Measurements from ENCODE around the gene ARHGEF2.

Gene ARHGEF2

GRCh38 chr1:155978325-155978972 lies at the start of gene ARHGEF2:
Gene ARHGEF2, minus strand, starts transcription at chr1:155978547. Its CDS starts 120 bp downstream, at chr1:155978427.
- Histone ChIP-seq H3K36me3 (ENCODE audit: control insufficient read depth, insufficient read depth, low read length, severe bottlenecking) (peaks cover 9% of the 10 kb centered on the region), H3K27me3 (replicated peaks; ENCODE audit: control insufficient read depth, insufficient read depth, low read length) (no peaks in the 10 kb centered on the region), H3K9me3 (ENCODE audit: control insufficient read depth, low read length) (no peaks in the 10 kb centered on the region), H3K4me3 (ENCODE audit: low read length) (peak within 1 kb of the TSS; percentile 88), H3K4me1 (ENCODE audit: control insufficient read depth, insufficient read depth, low read length) (peaks cover 74% of the 10 kb centered on the region), H3K9ac (ENCODE audit: low read length) (peak within 1 kb of the TSS; percentile 97)
- peak; percentile 73 for DNase-seq (ENCODE audit: low read depth)

DNA sequence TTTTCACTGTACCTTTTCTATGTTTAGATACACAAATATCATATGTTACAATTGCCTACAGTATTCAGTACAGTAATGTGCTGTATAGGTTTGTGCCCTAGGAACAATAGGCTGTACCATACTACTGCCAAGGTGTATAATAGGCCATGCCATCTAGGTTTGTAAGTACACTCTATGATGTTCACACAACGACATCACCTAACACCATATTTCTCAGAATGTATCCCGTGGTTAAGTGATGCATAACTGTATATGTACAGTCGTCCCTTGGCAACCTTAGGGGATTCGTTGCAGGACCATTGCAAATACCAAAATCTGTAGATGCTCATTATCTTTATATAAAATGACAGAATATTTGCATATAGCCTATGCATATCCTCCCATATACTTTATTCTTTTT lies 48.2 kb upstream of the ARHGEF2 start:
- Histone ChIP-seq H3K4me1 (ENCODE audit: control insufficient read depth, insufficient read depth, low read length) (no peaks in the 10 kb centered on the region), H3K4me3 (ENCODE audit: low read length) (no peak overlapping the region), H3K9ac (ENCODE audit: low read length) (no peak overlapping the region), H3K36me3 (ENCODE audit: control insufficient read depth, insufficient read depth, low read length, severe bottlenecking) (no peaks in the 10 kb centered on the region), H3K9me3 (ENCODE audit: control insufficient read depth, low read length) (no peaks in the 10 kb centered on the region), H3K27me3 (replicated peaks; ENCODE audit: control insufficient read depth, insufficient read depth, low read length) (no peaks in the 10 kb centered on the region)
- DNase-seq (ENCODE audit: low read depth), result no peak

DNA sequence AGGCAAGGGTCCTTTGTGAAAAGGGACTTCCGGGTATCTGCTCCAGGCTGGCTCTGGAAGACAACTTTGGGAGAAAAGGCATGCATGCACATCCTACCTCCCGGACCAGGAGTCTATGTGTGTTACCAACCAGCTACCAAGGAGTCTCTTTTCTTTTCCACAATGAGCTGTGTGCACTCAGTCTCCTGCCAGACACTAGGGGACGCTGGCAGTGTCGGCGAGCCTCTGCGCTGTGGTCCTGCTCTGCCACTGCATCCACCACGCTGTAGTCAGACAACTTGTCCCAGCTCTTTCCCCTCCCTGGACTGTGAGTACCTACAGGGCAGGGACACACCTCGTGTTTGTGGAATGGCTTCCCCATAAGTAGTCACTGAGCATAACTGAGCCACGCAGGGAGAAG lies 47.5 kb upstream of the ARHGEF2 start:
- DNase-seq (ENCODE audit: low read depth), result peak; percentile 61
- Histone ChIP-seq H3K9ac (ENCODE audit: low read length) (no peak overlapping the region), H3K4me3 (ENCODE audit: low read length) (no peak overlapping the region), H3K9me3 (ENCODE audit: control insufficient read depth, low read length) (no peaks in the 10 kb centered on the region), H3K27me3 (replicated peaks; ENCODE audit: control insufficient read depth, insufficient read depth, low read length) (no peaks in the 10 kb centered on the region), H3K4me1 (ENCODE audit: control insufficient read depth, insufficient read depth, low read length) (no peaks in the 10 kb centered on the region), H3K36me3 (ENCODE audit: control insufficient read depth, insufficient read depth, low read length, severe bottlenecking) (no peaks in the 10 kb centered on the region)

DNA sequence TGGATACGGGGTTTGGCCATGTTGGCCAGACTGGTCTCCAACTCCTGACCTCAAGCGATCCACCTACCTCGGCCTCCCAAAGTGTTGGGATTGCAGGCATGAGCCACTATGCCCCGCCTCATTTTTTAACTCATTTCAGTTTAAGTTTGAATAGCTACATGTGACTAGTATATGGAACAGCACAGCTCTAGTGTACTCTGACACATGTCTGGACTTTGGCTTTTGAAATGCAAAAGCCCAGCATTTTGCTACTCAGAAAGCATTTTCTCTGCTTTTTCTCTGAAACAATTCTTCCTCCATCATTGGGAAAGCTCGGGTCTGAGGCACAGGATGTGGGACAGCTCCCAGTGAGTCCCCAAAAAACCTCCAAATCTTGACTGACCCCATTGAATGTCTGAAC lies 46.5 kb upstream of the ARHGEF2 start:
- no peak overlapping the region for H3K4me3 ChIP-seq (ENCODE audit: low read length)
- no peak overlapping the region for H3K9ac ChIP-seq (ENCODE audit: low read length)
- no peaks in the 10 kb centered on the region for H3K9me3 ChIP-seq (ENCODE audit: control insufficient read depth, low read length)
- H3K4me1 ChIP-seq (ENCODE audit: control insufficient read depth, insufficient read depth, low read length), result peaks cover 2% of the 10 kb centered on the region
- no peaks in the 10 kb centered on the region for H3K36me3 ChIP-seq (ENCODE audit: control insufficient read depth, insufficient read depth, low read length, severe bottlenecking)
- no peak for DNase-seq (ENCODE audit: low read depth)
- H3K27me3 ChIP-seq (replicated peaks; ENCODE audit: control insufficient read depth, insufficient read depth, low read length), result no peaks in the 10 kb centered on the region

- no peak for DNase-seq (ENCODE audit: low read depth)
- no peaks in the 10 kb centered on the region for H3K9me3 ChIP-seq (ENCODE audit: control insufficient read depth, low read length)
- H3K9ac ChIP-seq (ENCODE audit: low read length), result no peak overlapping the region
- H3K27me3 ChIP-seq (replicated peaks; ENCODE audit: control insufficient read depth, insufficient read depth, low read length), result no peaks in the 10 kb centered on the region
- H3K36me3 ChIP-seq (ENCODE audit: control insufficient read depth, insufficient read depth, low read length, severe bottlenecking), result peaks cover 15% of the 10 kb centered on the region
- H3K4me1 ChIP-seq (ENCODE audit: control insufficient read depth, insufficient read depth, low read length), result peaks cover 11% of the 10 kb centered on the region
- no peak overlapping the region for H3K4me3 ChIP-seq (ENCODE audit: low read length)
Observed at GRCh38 chr1:156021954-156022353, 43.6 kb upstream of the ARHGEF2 start.

- DNase-seq (ENCODE audit: low read depth), result no peak
- Histone ChIP-seq H3K27me3 (replicated peaks; ENCODE audit: control insufficient read depth, insufficient read depth, low read length) (no peaks in the 10 kb centered on the region), H3K36me3 (ENCODE audit: control insufficient read depth, insufficient read depth, low read length, severe bottlenecking) (peaks cover 22% of the 10 kb centered on the region), H3K9ac (ENCODE audit: low read length) (peak overlapping the region; percentile 84), H3K9me3 (ENCODE audit: control insufficient read depth, low read length) (no peaks in the 10 kb centered on the region), H3K4me3 (ENCODE audit: low read length) (peak overlapping the region; percentile 89), H3K4me1 (ENCODE audit: control insufficient read depth, insufficient read depth, low read length) (peaks cover 11% of the 10 kb centered on the region)
Observed at GRCh38 chr1:156021093-156021428, 42.7 kb upstream of the ARHGEF2 start.

DNA sequence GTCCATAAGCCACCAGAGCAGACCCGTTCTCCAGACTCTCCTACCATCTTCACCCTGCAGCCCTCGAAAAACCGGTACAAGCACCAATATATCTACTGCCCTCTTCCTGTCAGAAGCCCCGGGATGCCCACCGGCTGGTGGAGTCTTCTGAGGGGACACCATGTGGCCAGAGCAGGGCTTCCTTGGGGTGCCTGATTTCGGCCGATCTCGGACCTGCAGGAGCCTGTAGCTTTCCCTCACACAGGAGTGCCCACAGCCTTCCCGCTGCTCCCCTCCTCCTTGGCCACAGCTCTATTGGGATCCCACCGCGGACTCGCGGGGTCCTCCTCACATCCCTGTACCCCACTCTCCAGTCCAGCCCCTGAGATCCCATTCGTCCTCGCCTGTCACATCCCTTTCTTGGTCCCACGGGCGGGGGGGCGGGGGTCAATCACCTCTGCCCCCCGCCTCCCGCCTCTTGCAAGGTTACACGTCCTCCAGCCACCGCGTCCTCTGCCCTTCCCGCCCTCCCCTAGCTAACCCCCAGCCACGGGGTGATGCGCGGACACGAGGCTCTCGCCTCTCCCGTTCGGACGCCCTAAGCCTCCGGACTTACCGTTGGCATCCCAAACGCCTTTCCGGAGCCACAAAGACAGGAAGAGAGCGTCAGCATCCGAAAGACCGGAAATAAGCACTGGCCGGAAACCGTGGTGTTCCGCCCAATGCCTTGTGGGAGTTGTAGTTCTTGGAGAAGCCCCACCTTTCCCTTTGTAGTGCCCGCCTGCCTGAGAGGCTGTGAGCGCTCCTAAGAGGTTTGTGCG lies 42.1 kb upstream of the ARHGEF2 start, which contains the start of gene SSR2:
Gene SSR2, minus strand, starts transcription at position 659 of the 800 bp plus-strand sequence. CDS start 784 bp downstream, outside the sequence.
- H3K9ac ChIP-seq (ENCODE audit: low read length), result peak within 1 kb of the TSS; percentile 84
- H3K4me1 ChIP-seq (ENCODE audit: control insufficient read depth, insufficient read depth, low read length), result peaks cover 11% of the 10 kb centered on the region

GRCh38 chr1:156019946-156020292 lies 41.6 kb upstream of the ARHGEF2 start:
- H3K27me3 ChIP-seq (replicated peaks; ENCODE audit: control insufficient read depth, insufficient read depth, low read length), result no peaks in the 10 kb centered on the region
- peak overlapping the region; percentile 89 for H3K4me3 ChIP-seq (ENCODE audit: low read length)
- no peak for DNase-seq (ENCODE audit: low read depth)
- peaks cover 11% of the 10 kb centered on the region for H3K4me1 ChIP-seq (ENCODE audit: control insufficient read depth, insufficient read depth, low read length)
- H3K9me3 ChIP-seq (ENCODE audit: control insufficient read depth, low read length), result no peaks in the 10 kb centered on the region
- H3K36me3 ChIP-seq (ENCODE audit: control insufficient read depth, insufficient read depth, low read length, severe bottlenecking), result peaks cover 27% of the 10 kb centered on the region
- H3K9ac ChIP-seq (ENCODE audit: low read length), result peak overlapping the region; percentile 84

More for the DNA sequence above, 42.1 kb upstream of the ARHGEF2 start, which contains the start of gene SSR2:
- Histone ChIP-seq H3K4me3 (ENCODE audit: low read length) (peak within 1 kb of the TSS; percentile 89), H3K9me3 (ENCODE audit: control insufficient read depth, low read length) (no peaks in the 10 kb centered on the region), H3K36me3 (ENCODE audit: control insufficient read depth, insufficient read depth, low read length, severe bottlenecking) (peaks cover 25% of the 10 kb centered on the region), H3K27me3 (replicated peaks; ENCODE audit: control insufficient read depth, insufficient read depth, low read length) (no peaks in the 10 kb centered on the region)
- DNase-seq (ENCODE audit: low read depth), result peak; percentile 99

- Histone ChIP-seq H3K27me3 (replicated peaks; ENCODE audit: control insufficient read depth, insufficient read depth, low read length) (no peaks in the 10 kb centered on the region), H3K9ac (ENCODE audit: low read length) (no peak overlapping the region), H3K36me3 (ENCODE audit: control insufficient read depth, insufficient read depth, low read length, severe bottlenecking) (peaks cover 78% of the 10 kb centered on the region), H3K4me1 (ENCODE audit: control insufficient read depth, insufficient read depth, low read length) (peaks cover 10% of the 10 kb centered on the region), H3K4me3 (ENCODE audit: low read length) (no peak overlapping the region), H3K9me3 (ENCODE audit: control insufficient read depth, low read length) (no peaks in the 10 kb centered on the region)
- no peak for DNase-seq (ENCODE audit: low read depth)
Observed at GRCh38 chr1:156014829-156015228, 36.5 kb upstream of the ARHGEF2 start.

GRCh38 chr1:156012051-156012817 lies 33.9 kb upstream of the ARHGEF2 start:
- H3K9ac ChIP-seq (ENCODE audit: low read length), result no peak overlapping the region
- H3K4me1 ChIP-seq (ENCODE audit: control insufficient read depth, insufficient read depth, low read length), result no peaks in the 10 kb centered on the region
- no peak overlapping the region for H3K4me3 ChIP-seq (ENCODE audit: low read length)
- no peaks in the 10 kb centered on the region for H3K9me3 ChIP-seq (ENCODE audit: control insufficient read depth, low read length)
- no peak for DNase-seq (ENCODE audit: low read depth)
- peaks cover 80% of the 10 kb centered on the region for H3K36me3 ChIP-seq (ENCODE audit: control insufficient read depth, insufficient read depth, low read length, severe bottlenecking)
- H3K27me3 ChIP-seq (replicated peaks; ENCODE audit: control insufficient read depth, insufficient read depth, low read length), result no peaks in the 10 kb centered on the region

GRCh38 chr1:156009404-156009803 lies 31.1 kb upstream of the ARHGEF2 start:
- peaks cover 4% of the 10 kb centered on the region for H3K4me1 ChIP-seq (ENCODE audit: control insufficient read depth, insufficient read depth, low read length)
- H3K36me3 ChIP-seq (ENCODE audit: control insufficient read depth, insufficient read depth, low read length, severe bottlenecking), result peaks cover 64% of the 10 kb centered on the region
- H3K9me3 ChIP-seq (ENCODE audit: control insufficient read depth, low read length), result no peaks in the 10 kb centered on the region
- H3K27me3 ChIP-seq (replicated peaks; ENCODE audit: control insufficient read depth, insufficient read depth, low read length), result no peaks in the 10 kb centered on the region
- no peak overlapping the region for H3K9ac ChIP-seq (ENCODE audit: low read length)
- DNase-seq (ENCODE audit: low read depth), result no peak
- no peak overlapping the region for H3K4me3 ChIP-seq (ENCODE audit: low read length)

All from adipocyte (in vitro differentiated cells).